ENCODE measurements around the gene IGF1R. TPM values are rescaled to one million over a fixed set of nuclear protein-coding genes. Genes with fewer than 3 reads are reported as not detected.

The IGF1R gene
- total RNA-seq, 4 donors from 2014 or later, result 39.3 to 97.4 (median 44.7) TPM

- no peak for DNase-seq (ENCODE audit: low spot score)
- TF ChIP-seq CTCF (IDR thresholded peaks at IDR 0.05), result no peak
- no peak for ATAC-seq (ENCODE audit: low FRiP score)
Observed at GRCh38 chr15:98728811-98729160, 80.4 kb downstream of the IGF1R start.

DNA sequence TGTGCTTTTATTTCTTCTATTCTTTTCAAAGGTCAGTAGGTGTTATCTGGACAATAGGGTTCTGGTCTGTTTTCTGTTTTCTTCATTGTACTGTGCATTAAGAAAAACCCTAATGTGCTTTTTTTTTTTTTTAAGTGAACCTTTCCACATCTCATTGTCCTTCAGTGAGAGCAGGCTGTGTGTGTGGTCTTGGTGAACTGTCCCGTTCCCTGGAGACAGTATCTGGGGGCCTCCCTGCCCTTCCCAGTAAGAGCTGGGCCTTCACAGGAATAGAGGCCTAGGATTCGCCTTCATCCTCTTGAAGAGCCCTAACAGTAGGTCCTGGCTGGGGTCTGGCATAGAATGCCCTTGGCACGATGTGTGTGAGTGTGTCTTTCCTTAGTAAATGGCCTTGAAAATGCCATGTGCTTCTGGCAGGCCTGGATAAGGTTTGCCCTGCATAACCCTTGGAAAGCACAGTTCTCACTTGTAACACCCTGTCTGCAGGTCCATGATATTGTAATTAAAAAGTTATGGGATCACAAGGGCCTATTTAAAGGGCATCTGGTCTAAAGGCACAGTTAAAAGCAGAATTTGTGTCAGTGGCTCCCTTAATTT, 81.2 kb downstream of the IGF1R start:
- DNase-seq (ENCODE audit: low spot score) (no peak), ATAC-seq (ENCODE audit: low FRiP score) (no peak)
- no peak for TF ChIP-seq CTCF (IDR thresholded peaks at IDR 0.05)

GRCh38 chr15:98730860-98731711, 82.7 kb downstream of the IGF1R start:
- no peak for DNase-seq (ENCODE audit: low spot score)
- no peak for TF ChIP-seq CTCF (IDR thresholded peaks at IDR 0.05)
- no peak for ATAC-seq (ENCODE audit: low FRiP score)

GRCh38 chr15:98731712-98732450, 83.5 kb downstream of the IGF1R start:
- no peak for TF ChIP-seq CTCF (IDR thresholded peaks at IDR 0.05)
- DNase-seq (ENCODE audit: low spot score), result no peak

DNA sequence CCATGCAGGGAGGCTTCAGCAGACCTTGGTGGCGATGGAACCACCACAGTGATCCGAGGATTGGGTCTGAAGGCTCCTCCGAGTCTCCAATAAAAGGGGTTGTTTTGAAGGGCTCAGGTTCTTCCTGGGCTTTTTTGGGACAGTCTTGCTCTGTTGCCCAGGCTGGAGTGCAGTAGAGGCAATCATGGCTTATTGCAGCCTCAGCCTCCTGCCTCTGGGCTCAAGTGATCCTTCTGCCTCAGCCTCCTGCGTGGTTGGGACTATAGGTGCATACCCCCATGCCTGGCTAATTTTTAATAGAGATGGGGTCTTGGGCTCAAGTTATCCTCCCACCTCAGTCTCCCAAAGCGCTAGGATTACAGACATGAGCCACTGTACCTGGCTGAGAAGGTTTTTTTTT, 84.8 kb downstream of the IGF1R start:
- no peak for DNase-seq (ENCODE audit: low spot score)
- TF ChIP-seq CTCF (IDR thresholded peaks at IDR 0.05), result no peak
- no peak for ATAC-seq (ENCODE audit: low FRiP score)

More at GRCh38 chr15:98731712-98732450, 83.5 kb downstream of the IGF1R start:
- ATAC-seq (ENCODE audit: low FRiP score), result no peak

DNA sequence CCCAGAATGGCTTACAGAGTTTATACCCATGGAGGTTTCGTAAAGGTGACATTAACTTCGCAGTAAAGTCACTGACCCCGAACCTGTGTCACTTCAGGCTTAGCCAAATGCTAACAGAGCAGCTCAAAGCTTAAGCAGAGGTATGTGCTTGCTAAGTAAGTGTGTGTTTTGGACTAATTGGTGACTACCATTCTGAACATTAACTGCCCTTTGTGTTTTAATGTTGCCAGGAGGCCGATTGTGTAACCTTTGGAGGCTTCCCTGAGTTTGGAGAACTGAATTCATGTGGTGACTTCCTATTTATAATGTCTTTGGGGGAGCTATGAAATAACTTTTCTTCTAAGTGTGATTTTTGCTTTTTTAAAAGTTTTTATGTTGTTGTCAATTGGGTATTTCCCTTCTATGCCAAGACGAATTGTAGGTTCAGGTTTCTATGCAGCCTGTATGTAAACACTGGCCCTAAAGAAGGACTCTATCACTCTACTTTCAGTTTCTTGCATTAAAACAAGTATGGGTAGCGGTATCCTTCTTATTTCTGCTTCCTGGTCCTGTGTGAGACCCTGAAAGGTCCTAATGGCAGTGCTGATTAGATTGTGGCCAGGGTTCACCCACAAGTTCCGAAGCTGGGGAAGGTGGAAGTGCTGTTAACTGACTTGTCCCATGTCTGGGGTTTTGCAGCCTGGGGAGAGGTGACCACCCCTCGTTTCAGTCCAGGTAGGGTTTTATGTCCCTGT, 86.3 kb downstream of the IGF1R start:
- no peak for DNase-seq (ENCODE audit: low spot score)
- no peak for ATAC-seq (ENCODE audit: low FRiP score)

More for the DNA sequence above, 86.3 kb downstream of the IGF1R start:
- no peak for TF ChIP-seq CTCF (IDR thresholded peaks at IDR 0.05)

Data from omental fat pad (tissue), 4 donors.